ENCODE results near the gene CBLB. TPM values are rescaled to one million over a fixed set of nuclear protein-coding genes. Genes with fewer than 3 reads are reported as not detected.

Gene CBLB
- total RNA-seq, 1 experiment from 2014 or later, result 8.6 TPM

DNA sequence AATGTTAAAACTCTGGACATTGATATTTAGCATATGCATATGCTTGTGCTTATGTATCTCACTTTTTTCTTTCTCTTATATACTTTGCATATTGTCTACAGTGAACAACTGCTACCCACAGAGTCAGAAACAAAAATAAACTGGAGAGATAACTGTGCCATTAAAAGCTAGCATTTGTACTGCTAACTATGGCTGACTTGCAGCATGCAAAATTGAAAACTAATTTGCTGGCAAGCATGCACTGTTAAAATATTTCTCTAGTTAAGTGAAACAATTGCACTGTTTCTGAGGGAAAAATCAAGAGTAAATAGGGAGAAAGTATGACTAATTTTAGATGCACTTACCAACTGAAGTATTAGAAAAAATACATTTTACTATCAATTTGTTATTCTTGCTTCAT, 177.8 kb downstream of the CBLB start:
- ATAC-seq (no peak), DNase-seq (ENCODE audit: low read depth, low spot score) (no peak)
- no peaks in the 10 kb centered on the region; the same call in 1 of the 2 replicates for H3K36me3 ChIP-seq (ENCODE audit: control insufficient read depth, insufficient read depth, low read length)
- H3K4me1 ChIP-seq (ENCODE audit: control insufficient read depth, insufficient read depth, low read length), result no peaks in the 10 kb centered on the region
- ChIA-PET CTCF (interaction anchor here (0.6 kb wide), 1 partner anchor 11 kb away, joined by 3 read pairs; no protein-coding TSS in a partner anchor), POLR2A (no interaction called here)
- no peak overlapping the region for H3K27ac ChIP-seq (ENCODE audit: low read length)
- BruUV-seq (replicated peaks), result no TSS peak
- TF ChIP-seq, protein P1, sequence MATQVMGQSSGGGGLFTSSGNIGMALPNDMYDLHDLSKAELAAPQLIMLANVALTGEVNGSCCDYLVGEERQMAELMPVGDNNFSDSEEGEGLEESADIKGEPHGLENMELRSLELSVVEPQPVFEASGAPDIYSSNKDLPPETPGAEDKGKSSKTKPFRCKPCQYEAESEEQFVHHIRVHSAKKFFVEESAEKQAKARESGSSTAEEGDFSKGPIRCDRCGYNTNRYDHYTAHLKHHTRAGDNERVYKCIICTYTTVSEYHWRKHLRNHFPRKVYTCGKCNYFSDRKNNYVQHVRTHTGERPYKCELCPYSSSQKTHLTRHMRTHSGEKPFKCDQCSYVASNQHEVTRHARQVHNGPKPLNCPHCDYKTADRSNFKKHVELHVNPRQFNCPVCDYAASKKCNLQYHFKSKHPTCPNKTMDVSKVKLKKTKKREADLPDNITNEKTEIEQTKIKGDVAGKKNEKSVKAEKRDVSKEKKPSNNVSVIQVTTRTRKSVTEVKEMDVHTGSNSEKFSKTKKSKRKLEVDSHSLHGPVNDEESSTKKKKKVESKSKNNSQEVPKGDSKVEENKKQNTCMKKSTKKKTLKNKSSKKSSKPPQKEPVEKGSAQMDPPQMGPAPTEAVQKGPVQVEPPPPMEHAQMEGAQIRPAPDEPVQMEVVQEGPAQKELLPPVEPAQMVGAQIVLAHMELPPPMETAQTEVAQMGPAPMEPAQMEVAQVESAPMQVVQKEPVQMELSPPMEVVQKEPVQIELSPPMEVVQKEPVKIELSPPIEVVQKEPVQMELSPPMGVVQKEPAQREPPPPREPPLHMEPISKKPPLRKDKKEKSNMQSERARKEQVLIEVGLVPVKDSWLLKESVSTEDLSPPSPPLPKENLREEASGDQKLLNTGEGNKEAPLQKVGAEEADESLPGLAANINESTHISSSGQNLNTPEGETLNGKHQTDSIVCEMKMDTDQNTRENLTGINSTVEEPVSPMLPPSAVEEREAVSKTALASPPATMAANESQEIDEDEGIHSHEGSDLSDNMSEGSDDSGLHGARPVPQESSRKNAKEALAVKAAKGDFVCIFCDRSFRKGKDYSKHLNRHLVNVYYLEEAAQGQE (IDR thresholded peaks at IDR 0.05; ENCODE audit: insufficient read depth in 1 of 2, low read depth in 2 of 2, low read length in 1 of 2), result no peak
- TF ChIP-seq TCF7L2 (IDR thresholded peaks at IDR 0.05; ENCODE audit: low read depth, low read length) (no peak), SIN3A (IDR thresholded peaks at IDR 0.05; ENCODE audit: borderline replicate concordance, insufficient read depth, low read depth, low read length) (no peak), POLR2AphosphoS5 (IDR thresholded peaks at IDR 0.05; ENCODE audit: low read depth, low read length) (no peak)
- TF ChIP-seq, protein P2, sequence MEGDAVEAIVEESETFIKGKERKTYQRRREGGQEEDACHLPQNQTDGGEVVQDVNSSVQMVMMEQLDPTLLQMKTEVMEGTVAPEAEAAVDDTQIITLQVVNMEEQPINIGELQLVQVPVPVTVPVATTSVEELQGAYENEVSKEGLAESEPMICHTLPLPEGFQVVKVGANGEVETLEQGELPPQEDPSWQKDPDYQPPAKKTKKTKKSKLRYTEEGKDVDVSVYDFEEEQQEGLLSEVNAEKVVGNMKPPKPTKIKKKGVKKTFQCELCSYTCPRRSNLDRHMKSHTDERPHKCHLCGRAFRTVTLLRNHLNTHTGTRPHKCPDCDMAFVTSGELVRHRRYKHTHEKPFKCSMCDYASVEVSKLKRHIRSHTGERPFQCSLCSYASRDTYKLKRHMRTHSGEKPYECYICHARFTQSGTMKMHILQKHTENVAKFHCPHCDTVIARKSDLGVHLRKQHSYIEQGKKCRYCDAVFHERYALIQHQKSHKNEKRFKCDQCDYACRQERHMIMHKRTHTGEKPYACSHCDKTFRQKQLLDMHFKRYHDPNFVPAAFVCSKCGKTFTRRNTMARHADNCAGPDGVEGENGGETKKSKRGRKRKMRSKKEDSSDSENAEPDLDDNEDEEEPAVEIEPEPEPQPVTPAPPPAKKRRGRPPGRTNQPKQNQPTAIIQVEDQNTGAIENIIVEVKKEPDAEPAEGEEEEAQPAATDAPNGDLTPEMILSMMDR (IDR thresholded peaks at IDR 0.05), result no peak
- intact Hi-C loops (cut with micrococcal nuclease; ENCODE audit: unreplicated experiment) (no loop called here), in situ Hi-C loops (cut with HindIII; ENCODE audit: low pct_unique_long_range_greater_than_20kb, low sequenced_read_pairs) (no loop called here)
- H3K4me3 ChIP-seq (ENCODE audit: low read depth in 2 of 2, low read length in 2 of 2), result no peak overlapping the region
- H3K27me3 ChIP-seq (ENCODE audit: control insufficient read depth, insufficient read depth, low read length), result no peaks in the 10 kb centered on the region
- H3K9me3 ChIP-seq (ENCODE audit: control insufficient read depth, insufficient read depth, low read depth, low read length), result no peaks in the 10 kb centered on the region

DNA sequence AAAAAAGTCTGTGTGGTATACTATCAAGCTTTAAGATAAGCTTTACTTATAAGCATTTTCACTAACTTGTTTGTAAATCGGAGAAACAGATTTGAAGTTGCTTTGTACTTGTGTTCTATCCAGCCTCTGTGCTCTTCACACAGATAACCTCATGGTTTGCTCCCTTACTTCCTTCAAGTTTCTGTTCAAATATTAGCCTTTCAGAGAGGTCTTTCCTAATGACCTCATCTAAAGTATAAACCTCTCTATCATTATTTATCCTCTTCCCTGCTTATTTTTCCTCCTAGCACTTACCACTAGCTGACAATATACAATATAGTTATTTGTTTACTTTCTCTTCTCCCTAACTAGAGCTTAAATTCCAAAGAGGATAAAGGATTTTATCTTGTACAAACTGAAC, 180.0 kb downstream of the CBLB start:
- no peak overlapping the region for H3K4me3 ChIP-seq (ENCODE audit: low read depth in 2 of 2, low read length in 2 of 2)
- in situ Hi-C loops (cut with HindIII; ENCODE audit: low pct_unique_long_range_greater_than_20kb, low sequenced_read_pairs), result no loop called here
- no peaks in the 10 kb centered on the region for H3K9me3 ChIP-seq (ENCODE audit: control insufficient read depth, insufficient read depth, low read depth, low read length)
- ATAC-seq (no peak), DNase-seq (ENCODE audit: low read depth, low spot score) (no peak)
- CTCF ChIA-PET, result no interaction called here
- BruUV-seq (replicated peaks), result no TSS peak
- POLR2A ChIA-PET, result no interaction called here
- no peaks in the 10 kb centered on the region for H3K27me3 ChIP-seq (ENCODE audit: control insufficient read depth, insufficient read depth, low read length)
- intact Hi-C loops (cut with micrococcal nuclease; ENCODE audit: unreplicated experiment), result loop anchor here (5.0 to 10.0 kb wide), 2 partner anchors 918 to 1376 kb away; no protein-coding TSS in a partner anchor
- no peak for TF ChIP-seq TCF7L2 (IDR thresholded peaks at IDR 0.05; ENCODE audit: low read depth, low read length)
- TF ChIP-seq, protein P1 (IDR thresholded peaks at IDR 0.05; ENCODE audit: insufficient read depth in 1 of 2, low read depth in 2 of 2, low read length in 1 of 2), result no peak
- TF ChIP-seq, protein P2 (IDR thresholded peaks at IDR 0.05), result no peak
- TF ChIP-seq SIN3A (IDR thresholded peaks at IDR 0.05; ENCODE audit: borderline replicate concordance, insufficient read depth, low read depth, low read length), result no peak
- TF ChIP-seq POLR2AphosphoS5 (IDR thresholded peaks at IDR 0.05; ENCODE audit: low read depth, low read length), result no peak
- H3K36me3 ChIP-seq (ENCODE audit: control insufficient read depth, insufficient read depth, low read length), result no peaks in the 10 kb centered on the region; the same call in 1 of the 2 replicates
- H3K4me1 ChIP-seq (ENCODE audit: control insufficient read depth, insufficient read depth, low read length), result no peaks in the 10 kb centered on the region
- no peak overlapping the region for H3K27ac ChIP-seq (ENCODE audit: low read length)
